B cell (primary cell): ENCODE data around the gene ADSS2.

ENCODE experiments used
- CTCF ChIP-seq: fragments of 200-600 bp; IDR thresholded peaks from one replicate; pipeline ENCODE4 v1.8.0; 2022; ENCODE audit warnings: antibody characterized with exemption, mild to moderate bottlenecking
- EZH2 ChIP-seq: IDR thresholded peaks from 2 replicates; pipeline ENCODE4 v1.6.1; 2012; ENCODE audit warnings: borderline replicate concordance, low read depth, mild to moderate bottlenecking, moderate library complexity, low read length; ENCODE audit not compliant: insufficient read depth, poor library complexity, severe bottlenecking

- TF ChIP-seq CTCF, result no peak
- no peak for TF ChIP-seq EZH2
Measured at GRCh38 chr1:244444854-244445253, 6.9 kb downstream of the ADSS2 start.
